ENCODE results near the gene TSHZ1.

Gene TSHZ1, protein sequence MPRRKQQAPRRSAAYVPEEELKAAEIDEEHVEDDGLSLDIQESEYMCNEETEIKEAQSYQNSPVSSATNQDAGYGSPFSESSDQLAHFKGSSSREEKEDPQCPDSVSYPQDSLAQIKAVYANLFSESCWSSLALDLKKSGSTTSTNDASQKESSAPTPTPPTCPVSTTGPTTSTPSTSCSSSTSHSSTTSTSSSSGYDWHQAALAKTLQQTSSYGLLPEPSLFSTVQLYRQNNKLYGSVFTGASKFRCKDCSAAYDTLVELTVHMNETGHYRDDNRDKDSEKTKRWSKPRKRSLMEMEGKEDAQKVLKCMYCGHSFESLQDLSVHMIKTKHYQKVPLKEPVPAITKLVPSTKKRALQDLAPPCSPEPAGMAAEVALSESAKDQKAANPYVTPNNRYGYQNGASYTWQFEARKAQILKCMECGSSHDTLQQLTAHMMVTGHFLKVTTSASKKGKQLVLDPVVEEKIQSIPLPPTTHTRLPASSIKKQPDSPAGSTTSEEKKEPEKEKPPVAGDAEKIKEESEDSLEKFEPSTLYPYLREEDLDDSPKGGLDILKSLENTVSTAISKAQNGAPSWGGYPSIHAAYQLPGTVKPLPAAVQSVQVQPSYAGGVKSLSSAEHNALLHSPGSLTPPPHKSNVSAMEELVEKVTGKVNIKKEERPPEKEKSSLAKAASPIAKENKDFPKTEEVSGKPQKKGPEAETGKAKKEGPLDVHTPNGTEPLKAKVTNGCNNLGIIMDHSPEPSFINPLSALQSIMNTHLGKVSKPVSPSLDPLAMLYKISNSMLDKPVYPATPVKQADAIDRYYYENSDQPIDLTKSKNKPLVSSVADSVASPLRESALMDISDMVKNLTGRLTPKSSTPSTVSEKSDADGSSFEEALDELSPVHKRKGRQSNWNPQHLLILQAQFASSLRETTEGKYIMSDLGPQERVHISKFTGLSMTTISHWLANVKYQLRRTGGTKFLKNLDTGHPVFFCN (N-terminal part only)

DNA sequence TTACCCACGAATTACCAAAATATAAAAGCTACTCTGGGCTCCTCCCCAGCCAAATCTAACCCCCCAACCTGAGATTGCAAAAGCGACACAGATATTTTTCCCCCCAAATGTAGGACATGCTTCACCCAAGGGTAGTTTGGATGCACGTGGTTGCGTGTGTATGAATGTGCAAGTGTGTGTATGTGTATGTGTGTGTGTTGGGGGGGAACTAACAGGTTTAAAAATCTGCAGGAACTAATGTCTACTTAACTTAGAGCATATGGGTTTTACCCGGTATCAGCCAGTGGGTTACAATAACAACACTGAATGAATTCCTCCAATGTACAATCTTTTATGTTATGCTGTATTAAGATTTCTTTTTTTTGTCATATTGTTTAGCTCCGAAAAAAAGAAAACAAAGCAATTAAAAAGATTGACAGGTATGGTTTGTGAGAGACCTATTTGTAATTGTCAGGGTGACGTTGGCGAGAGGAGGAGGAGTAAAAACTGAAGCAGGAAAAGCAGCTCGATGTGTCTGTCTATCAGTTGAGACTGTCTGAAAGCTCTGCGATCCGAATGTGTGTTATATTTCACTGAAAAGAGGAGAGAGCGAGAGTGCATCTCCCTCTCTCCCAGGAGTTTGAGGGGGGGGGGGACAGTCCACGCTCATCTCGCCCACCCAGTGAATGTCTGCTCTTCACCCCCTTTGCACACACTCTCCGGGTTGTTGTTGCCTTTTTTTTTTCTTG lies at the start of gene TSHZ1:
TSS of gene TSHZ1 (plus strand) at position 524 of the 728 bp plus-strand sequence. CDS start 1,080 bp downstream, outside the sequence.
- DNase-seq, result peak; percentile 27 to 77

DNA sequence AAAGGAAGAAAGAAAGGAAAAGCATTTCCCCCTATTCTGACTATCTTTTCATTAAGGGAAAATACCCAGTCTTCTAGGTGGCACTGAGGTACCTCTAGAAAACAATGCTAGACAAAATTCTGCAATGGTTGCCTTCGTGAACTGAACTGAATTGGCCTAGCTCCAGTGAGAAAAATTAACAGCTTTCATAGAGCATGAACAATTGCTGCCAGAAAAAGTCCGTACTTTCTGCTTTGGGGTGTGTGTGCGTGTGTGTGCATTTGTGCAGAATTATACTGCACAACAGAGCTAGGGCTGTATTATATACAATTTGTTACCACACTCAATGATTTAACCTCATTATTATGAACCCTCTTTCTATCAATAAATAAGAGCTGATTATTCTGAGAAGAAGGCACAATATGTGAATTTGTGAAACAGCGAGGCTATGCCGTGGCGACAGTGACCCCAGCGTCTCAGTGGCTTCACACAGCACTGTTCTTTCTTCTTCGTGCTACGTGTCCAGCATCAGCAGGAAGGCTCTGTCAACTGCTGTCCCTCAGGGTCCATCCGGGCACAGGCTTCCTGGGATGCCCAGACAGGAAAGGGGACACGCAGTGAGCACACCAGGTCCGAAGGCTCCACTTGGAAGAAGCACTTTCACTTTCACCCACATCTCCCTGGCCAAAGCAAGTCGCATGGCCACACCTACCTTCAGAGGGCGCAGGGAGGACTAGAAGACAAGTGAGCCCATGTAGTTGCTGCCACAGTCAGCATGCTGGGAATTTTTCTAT lies 49.2 kb upstream of the TSHZ1 start:
- no peak for DNase-seq

DNA sequence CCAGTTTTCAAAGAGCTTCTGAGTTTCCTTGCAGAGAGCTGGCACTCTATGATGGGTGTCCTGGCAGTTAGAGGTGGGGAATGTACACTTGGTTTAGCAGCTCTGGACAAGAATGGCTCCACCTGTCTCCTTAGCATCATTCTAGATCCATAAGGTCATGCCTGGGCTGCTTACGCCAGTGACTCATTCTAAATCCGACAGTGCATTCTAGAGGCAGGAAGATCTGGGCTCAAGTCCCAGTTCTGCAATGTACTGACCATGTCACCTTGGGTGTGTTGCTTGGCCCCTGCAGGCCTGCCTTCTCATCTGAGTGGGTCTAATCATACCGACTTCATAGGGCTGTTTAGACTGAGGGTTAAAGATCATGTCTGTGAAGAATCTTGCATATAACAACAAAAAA lies 48.1 kb upstream of the TSHZ1 start:
- DNase-seq, result no peak

DNA sequence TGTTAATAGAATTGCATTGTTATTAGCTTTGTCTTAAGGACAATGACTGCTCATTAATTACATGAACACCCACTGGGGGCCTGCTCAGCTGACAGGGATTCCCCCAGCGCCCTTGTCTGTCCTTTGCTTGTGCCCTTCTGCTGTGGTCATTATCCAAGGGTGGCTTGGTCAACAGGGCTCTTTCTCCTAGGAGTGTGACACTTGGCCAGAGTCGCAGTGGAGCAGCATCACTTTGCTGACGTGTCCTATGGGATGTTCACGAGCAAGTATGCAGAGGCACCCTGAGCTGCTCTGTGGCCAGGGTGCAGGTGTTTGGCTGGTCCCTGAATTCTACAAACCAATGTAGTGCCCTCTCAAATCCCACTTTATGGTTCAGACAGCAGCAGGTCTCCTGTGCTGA lies 47.6 kb upstream of the TSHZ1 start:
- DNase-seq, result no peak

DNA sequence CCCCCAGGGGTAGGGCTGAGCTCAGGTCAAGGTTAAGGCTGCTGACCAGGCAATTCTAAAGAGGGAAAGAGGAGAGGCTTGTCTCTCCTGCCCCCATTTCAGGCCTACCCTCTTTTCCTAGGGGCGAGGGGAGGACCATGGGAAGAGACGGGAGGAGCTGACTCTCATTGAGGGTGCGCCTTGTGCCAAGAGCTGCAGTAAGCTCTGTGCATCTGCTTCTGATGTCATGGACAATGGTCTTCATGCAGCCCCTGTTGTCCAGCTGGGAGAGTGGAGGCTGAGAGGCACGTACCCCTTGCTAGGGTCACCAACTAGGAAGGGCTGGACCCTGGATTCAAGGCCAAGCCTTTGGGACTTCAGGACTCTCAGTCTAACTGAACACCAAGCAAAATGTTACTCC lies 46.9 kb upstream of the TSHZ1 start:
- DNase-seq, result no peak

DNA sequence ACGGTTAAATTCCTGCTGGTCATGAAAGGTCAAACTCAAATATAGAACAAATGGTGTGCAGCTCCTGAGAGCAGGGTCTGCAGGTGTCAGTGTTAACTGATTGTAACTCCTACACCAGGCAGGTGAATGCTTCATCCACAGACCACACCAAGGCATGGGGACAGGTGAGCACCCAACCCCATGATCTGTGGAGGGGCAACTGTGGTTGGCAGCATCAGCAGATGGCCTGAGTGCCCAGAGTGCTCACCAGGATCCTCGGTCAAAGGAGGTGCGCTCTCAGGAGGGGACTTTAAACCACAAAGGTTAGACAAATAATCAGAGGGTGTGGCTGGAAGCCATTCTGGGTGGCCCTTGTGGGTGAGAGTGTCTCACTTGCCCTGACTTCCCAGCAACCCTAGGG lies 46.1 kb upstream of the TSHZ1 start:
- DNase-seq, result no peak

DNA sequence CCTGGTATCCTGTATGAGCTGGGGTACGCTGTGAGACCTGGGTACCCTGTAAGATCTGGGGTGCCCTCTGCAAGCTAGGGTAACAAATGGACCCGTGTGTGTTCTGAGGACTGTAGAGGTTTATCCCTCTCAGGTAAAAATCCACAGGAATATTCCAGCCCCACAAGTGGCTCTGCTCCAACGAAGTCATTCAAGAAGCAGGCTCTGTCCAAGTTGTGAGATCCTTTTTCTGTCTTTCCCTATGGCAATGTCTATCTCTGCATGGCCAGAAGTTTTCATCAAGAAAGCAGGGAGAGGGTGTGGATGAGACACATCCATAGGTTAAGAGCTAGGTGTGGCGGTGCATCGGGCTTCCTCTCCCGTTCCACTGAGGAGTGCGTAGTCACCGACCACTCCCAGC lies 44.7 kb upstream of the TSHZ1 start:
- no peak for DNase-seq

DNA sequence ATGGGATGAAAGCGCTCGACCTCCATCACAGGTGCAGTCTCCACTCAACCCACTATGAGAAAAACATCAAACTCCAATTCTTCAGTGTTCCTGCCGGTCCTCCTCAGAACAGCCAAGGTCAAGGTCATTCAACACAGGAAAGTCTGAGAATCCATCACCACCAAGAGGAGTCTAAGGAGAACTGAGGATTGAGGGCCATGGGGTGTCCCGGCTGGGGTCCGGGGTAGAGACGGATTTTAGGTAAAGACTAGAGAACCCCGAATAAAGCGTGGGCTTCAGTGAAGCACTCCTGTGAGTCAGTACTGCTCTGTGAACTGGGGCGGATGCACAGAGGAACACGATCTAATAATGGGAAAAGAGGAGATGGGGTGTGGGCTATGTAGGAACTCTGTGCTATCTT lies 43.5 kb upstream of the TSHZ1 start:
- no peak for DNase-seq

DNA sequence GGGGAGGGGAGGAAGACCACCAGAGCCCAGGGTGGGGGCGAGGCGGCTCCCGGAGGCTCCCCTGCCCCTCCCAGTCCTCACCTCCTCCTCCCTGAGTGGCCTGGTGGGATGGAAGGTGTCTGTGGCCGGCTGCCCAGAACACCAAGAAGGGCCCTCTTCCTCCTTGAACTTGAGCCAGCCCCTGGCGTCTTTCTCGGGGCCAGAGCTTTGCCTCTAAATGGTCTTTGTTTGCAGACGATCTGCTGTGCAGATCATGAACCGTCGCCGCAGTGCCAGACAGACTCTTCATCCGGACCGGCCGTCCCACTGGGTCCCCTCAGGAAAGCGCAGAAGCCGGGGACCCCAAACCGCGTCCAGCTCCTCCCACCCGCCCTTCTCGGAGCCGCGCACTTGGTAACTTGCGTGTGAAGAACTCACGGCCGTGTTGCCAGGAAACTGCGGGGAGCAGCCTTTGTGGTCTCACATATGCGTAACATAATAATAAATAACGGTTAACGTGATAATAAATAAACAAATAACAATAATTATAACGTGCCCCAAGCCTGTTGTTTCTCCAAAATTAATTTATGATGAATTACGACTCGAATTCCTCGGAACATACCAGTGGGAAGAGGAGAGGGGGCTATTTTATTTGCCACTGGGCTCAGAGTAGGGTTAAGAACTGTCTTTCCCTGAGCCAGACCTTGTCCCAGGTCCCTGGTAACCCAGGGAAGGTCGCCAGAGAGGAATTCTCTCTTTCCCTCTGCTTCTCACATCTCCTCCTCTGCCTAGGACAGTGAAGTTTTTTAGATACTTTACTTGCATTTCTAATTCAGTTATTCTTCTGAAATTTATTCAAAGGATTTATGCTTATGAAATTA lies 42.6 kb upstream of the TSHZ1 start:
- no peak for DNase-seq

DNA sequence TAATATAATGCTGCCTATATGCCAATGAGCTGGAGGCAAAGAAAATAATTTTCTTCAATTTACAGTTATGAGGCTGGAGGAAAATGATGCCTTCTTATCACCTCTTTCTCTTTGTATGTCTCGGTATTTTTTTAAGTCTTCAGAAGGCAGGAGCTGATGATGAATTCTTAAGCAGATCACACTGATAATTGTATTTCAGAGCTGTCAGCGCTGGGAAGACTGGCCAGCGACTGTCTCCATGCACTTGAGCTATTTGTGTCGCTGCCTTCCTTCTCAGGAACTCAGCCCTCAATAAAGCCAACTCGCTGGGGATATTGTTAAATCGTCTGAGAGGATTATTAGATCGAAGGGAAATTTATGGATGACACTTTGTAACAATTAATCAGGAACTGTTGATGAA lies 42.0 kb upstream of the TSHZ1 start:
- no peak for DNase-seq

DNA sequence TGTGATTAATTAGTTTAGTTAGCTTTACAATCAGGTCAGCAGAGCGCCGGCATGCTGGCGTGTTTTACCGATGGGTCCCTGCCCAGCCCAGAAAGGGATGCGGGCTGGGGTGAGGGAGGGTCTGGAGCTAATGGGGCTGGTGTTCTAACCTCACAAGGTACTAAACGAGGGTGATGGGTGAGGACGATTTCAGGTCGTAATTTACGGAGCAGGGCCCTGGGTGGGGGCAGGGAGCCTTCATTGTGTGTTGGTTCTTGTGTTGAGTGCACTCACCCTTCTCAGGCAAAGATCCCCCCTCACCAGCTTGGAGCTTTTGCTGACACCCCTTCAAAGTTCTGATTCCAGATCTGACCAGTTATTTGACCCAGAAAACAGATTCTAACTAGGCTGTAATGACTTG lies 41.2 kb upstream of the TSHZ1 start:
- DNase-seq, result no peak

DNA sequence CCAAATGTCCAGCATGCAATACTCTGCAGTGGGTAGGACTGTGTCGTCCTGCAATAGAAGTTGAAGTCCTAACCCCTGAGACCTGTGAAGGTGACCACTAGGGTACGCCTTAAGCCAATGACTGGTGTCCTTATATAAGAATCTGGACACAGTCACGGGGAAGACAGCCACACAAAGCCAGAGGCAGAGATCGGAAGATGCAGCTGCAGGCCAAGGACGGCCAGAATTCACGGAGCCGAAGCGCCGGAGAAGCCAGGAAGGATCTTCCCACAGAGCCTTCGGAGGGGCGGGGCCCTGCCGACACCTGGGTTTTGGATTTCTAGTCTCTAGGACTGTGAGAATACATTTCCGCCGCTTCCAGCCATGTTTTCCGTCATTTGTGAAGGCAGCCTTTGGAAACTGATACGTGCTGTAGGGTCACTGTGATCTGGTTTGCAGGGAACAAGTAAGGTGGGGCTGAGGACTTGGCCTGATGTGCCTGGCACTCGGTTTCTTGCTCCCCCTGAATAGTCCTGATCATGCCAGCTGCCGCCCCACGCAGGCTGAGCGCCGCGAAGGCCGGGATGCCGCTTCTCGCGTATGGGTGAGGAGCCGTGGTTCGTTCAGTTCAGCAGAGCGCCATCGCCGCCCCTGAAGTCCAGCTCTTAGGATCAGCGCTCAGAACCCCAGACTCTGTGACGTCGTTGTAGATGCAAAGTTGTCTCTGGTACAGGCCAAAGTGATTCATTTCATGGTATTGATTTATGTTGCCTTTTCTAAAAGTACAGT lies 40.4 kb upstream of the TSHZ1 start:
- DNase-seq, result no peak

DNA sequence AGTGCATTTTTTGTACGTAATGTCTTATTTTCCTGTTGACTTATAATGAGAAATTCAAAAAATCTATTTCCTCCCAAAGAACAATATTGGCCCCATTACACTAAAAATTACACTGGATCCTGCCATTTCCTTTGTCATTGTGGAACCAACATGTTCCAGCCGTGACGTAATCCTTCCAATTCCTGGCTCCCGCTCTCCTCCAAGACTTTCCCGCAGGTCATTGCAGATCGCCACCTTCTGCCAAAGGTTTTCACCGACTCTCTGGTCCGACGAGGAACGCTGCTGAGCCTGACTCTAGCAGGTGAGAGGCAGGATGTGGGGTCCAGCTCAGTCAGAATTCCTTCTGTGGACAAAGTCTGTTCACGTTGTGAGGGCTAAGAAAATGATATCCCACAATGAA lies 39.7 kb upstream of the TSHZ1 start:
- no peak for DNase-seq

DNA sequence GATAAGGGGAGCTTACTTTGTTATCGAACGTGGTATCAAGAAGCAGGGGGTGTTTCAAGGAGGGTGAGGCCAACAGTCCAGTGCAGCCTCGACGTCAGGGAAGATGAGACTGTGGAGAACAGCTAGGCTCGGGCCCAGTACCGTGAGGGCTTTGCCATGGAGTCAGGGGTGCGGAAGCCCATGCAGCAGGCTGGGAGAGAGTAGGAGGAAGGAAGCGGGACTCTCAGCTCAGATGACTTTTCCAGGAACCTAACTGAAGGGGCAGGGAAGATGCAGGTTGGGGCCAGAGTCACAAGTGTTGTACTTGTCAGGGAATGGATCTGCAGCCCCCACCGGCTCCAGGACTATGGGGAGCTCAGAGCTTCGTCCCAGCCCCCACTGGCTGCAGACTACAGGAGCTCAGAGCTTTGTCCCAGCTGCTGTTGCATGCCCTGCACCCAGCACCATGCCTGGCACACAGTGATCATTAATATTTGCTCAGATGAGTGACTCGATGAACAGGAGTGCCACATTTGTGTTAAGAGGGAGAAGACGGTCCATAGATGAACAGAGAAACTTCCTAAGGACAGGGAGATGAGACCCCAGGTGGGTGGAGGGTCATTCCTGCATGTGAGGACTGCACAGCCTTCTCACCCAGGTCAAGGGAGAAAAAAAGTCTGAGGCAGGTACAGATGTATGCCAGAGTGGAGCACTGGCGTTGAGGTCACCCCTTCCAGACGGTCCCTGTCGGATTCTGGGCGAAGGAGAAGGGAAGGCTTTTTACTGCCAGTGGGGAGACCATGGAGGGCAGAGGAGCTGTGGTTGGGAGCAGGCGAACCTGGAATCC lies 38.1 kb upstream of the TSHZ1 start:
- no peak for DNase-seq

DNA sequence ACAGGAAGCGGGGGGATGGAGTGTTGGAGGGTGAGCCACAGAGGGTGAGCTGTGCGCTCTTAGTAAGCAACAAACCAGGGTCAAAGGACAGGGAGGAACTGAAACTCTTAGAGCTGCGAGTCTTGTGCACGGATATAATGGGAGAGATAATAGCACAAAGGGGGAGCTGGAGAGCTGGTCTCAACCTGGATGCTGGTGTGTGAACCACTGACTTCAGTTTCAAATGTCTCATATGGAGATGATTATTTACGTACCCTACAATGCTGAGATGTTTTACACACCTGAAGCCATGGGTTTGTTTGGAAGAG lies 37.5 kb upstream of the TSHZ1 start:
- DNase-seq, result no peak

DNA sequence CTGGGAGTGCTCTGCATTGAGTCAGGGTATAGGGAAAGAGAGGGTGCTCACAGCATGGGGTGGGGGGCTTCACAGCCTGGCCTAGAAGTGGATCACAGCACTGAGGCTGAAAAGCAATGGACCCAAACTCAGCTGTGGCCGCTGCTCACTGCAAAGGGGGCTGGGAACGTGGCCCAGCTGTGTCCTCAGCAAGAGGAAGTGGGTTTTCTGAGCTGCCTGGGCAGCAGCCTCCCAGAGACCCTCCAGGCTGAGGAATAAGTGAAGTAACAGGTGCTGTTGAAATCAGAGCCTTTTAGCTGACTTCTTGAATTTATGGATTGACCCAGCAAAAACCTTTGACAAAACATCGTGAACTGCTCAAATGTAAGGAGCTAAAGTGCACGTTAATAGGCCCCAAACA lies 36.9 kb upstream of the TSHZ1 start:
- no peak for DNase-seq

DNA sequence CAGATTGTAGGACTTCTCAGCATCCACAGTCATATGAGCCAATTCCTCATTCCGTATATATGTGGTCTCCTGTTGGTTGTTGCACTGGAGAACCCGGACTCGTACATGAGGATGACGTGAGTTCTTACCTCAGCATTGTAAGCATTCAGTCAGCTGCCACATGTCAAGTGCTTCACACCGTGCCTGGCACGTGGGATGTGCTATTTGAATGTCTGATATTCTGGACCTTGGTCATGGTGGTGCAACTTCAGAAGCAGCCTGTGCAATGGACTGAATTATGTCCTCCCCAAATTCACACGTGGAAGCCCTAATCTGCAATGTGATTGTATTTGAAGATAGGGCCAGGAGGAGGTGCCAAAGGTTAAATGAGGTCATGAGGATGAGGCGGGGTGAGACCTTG lies 33.7 kb upstream of the TSHZ1 start:
- no peak for DNase-seq

DNA sequence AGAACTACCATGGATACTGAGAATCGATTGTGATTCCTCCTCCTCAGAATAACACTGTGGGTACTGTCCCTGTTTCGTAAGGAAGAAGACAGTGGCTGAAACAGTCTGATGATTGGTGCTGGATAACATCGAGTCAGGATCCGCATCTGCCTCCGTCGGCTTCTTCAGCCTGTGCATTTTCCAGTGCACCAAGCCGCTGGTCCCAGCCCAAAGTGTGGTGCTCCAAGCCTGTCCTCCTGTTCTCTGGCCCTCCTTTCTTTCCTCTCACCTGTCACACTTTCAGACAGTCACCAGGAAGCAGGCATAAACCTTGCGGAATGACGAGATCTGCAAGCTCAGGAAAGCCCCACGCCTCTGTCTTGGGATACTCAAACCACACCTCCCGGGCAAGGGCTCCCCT lies 32.2 kb upstream of the TSHZ1 start:
- DNase-seq, result no peak

DNA sequence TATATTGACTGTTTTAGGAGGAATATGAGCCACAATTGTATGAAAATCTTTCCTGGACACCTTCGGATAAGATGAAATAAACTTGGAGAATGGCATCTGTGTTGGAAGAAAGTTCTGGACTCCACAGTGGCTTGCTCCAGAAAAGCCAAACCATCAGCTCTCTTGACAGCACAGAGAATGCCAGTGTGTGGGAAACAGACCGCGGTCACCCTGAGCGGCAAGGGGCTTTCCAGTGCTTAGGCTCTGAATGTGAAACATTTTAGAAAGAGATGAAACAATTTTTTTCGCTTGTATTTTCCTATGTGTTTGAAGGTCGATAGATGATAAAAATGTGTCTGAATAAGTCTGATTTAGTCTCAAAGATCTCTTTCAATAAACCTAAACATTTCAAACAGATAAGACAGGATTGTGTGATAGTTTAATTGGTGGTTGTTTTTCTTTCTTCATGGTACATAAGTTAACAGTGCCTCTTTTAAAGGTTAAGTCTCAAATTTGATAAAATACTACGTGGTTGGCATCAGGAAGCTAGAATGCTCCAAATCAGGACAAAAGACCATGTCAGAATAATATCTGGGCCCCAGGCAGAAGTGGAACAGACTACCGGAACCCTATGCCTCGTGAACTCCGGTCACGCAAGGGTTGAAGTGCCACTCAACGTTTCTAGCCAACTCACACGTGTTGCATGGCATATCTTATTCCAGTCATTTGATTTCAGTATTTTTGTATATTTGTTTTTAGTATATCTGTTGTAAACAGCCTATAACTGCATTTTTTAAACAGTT lies 30.6 kb upstream of the TSHZ1 start:
- DNase-seq, result no peak
